Occipital lobe (tissue), 2 donors: Measurements from ENCODE around the gene NEB. TPM values are rescaled to one million over a fixed set of nuclear protein-coding genes. Genes with fewer than 3 reads are reported as not detected.

Source experiments
- DNase-seq: peaks from one replicate; lab custom pipeline; 2025; lab: John Stamatoyannopoulos, UW
- total RNA-seq: library from RNA; depleted of rRNA; stranded (reverse); fragments of >200 nt; gene quantifications from one replicate; pipeline ENCODE4 v1.2.3, GENCODE V29; 2014

NEB gene
- total RNA-seq, 1 donor from 2014 or later, result 3.0 TPM

GRCh38 chr2:151484100-151484499 is 250.2 kb downstream of the NEB start:
- no peak for DNase-seq

GRCh38 chr2:151483546-151483945 is 250.7 kb downstream of the NEB start:
- no peak for DNase-seq

- DNase-seq, result no peak
These were observed 252.0 kb downstream of the NEB start for GRCh38 chr2:151482171-151482725.

DNA sequence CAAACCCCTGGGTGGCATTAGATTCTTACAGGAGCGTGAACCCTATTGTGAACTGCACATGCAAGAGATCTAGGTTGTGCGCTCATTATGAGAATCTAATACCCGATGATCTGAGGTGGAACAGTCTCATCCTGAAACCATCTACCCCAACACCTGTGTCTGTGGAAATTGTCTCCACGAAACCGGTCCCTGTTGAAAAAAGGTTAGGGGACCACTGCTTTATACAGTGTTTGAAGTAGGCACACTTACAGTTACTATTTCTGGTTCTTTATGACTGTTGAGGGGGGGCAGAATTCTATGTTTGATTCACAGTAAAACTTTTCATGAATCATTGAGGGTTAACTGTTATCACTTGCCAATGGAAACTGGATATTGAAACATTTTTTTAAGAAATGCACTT is 252.5 kb downstream of the NEB start:
- no peak for DNase-seq

GRCh38 chr2:151478011-151478410 is 256.3 kb downstream of the NEB start:
- DNase-seq, result no peak

DNA sequence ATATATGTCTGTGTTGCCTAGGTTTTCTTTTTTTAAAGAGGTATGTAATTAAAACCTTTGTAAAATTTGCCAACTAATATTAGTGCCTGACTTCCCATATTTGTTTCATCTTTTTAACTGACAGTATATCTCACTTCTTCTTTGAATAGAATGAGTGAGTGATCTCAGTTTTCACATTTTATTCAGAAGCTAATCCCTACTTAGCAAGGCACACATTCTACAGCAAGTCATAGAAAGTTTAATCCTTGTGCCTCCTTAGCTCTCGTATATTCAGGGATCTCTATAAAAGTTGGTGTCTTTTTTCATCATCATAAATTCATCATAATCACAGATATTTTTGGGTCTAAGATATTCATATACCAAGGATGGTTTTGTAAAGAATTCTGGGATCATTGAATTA is 258.0 kb downstream of the NEB start:
- DNase-seq, result no peak

- DNase-seq, result no peak
These were observed 259.2 kb downstream of the NEB start for GRCh38 chr2:151475071-151475470.

DNA sequence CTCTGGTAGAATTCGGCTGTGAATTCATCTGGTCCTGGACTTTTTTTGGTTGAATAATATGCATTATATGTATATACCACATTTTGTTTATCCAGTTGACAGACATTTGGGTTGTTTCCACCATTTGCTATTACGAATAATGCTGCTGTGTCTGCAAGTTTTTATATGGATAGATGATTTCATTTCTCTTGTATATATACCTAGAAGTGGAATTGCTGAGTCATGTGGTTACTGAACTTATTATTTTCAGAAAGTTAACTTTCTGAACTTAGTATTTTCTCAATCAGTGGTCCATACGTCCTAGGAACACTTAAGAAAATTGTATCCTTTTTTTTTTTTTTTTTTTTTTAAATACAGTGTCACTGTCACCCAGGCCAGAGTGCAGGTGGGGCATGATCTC is 261.3 kb downstream of the NEB start:
- no peak for DNase-seq

GRCh38 chr2:151470556-151470955 is 263.7 kb downstream of the NEB start:
- no peak for DNase-seq

- no peak for DNase-seq
These were observed 268.5 kb downstream of the NEB start for GRCh38 chr2:151465771-151466170.

- DNase-seq, result no peak
These were observed 274.9 kb downstream of the NEB start for GRCh38 chr2:151459358-151459757.

- no peak for DNase-seq
These were observed 295.1 kb downstream of the NEB start for GRCh38 chr2:151439127-151439526.

DNA sequence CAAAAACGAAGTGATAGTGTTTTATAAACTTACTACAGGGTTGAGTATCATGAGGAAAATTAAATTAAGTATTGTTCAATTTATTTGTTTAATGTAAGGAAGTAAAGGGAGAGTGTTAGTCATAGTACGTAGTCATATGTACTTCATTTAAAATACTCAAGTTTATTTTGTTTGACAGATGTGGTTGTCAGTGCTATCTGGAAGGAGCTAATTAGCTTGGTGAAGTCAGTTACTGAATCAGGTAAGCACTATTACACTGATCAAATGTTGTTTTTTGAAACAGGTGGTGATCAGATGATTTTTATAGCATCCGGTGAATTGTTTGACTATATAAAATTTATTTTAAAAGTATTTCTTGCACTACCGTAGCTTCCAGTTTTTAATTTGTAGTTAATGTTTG is 295.8 kb downstream of the NEB start:
- no peak for DNase-seq

- DNase-seq, result no peak
These were observed 296.6 kb downstream of the NEB start for GRCh38 chr2:151437630-151438029.

Other genes with a start within 250 kb of the NEB start
- gene ARL5A, start 93.9 kb upstream of the NEB start, total RNA-seq, result 87.7 TPM